SU-DHL-6 (cell line): Measurements from ENCODE around the gene MXD4.

Source experiments
- H2AFZ ChIP-seq: fragments of 200-600 bp; sonication (generic); 2 replicates; pipeline ENCODE4 v1.6.1; 2014; ENCODE audit warnings: low read depth, mild to moderate bottlenecking, moderate library complexity, mixed read lengths, antibody characterized with exemption, low read length; ENCODE audit not compliant: severe bottlenecking
- H3F3A ChIP-seq: fragments of 200-600 bp; shearing (Covaris generic); 2 replicates; pipeline ENCODE4 v1.6.0; 2016; ENCODE audit warnings: antibody characterized with exemption, mild to moderate bottlenecking; ENCODE audit not compliant: insufficient read depth
- H3K27ac ChIP-seq: fragments of 200-600 bp; sonication (generic); 2 replicates; pipeline ENCODE4 v1.5.1; 2016; ENCODE audit warnings: low read depth, mild to moderate bottlenecking, low read length, moderate library complexity, mixed read lengths
- H3K27me3 ChIP-seq: fragments of 200-600 bp; sonication (generic), shearing (Covaris generic); 2 replicates; pipeline ENCODE4 v1.6.0; 2014; ENCODE audit warnings: mild to moderate bottlenecking, low read length
- H3K36me3 ChIP-seq: fragments of 200-600 bp; sonication (generic); 2 replicates; pipeline ENCODE4 v1.6.1; 2014; ENCODE audit warnings: mild to moderate bottlenecking, low read length, mixed read lengths
- H3K4me2 ChIP-seq: fragments of 300-600, 200-600 bp; shearing (Covaris generic), sonication (generic); 2 replicates; pipeline ENCODE4 v1.6.0; 2014; ENCODE audit warnings: low read length, low read depth, mild to moderate bottlenecking; ENCODE audit not compliant: poor library complexity, severe bottlenecking
- H3K4me3 ChIP-seq: fragments of 200-600 bp; sonication (generic); 2 replicates; pipeline ENCODE4 v1.5.1; 2014; ENCODE audit warnings: antibody characterized with exemption, low read length, mild to moderate bottlenecking, mixed read lengths; ENCODE audit not compliant: insufficient read depth, poor library complexity, severe bottlenecking
- H3K79me2 ChIP-seq: fragments of 200-600 bp; sonication (generic); 2 replicates; pipeline ENCODE4 v1.6.1; 2014; ENCODE audit warnings: mild to moderate bottlenecking, low read length, moderate library complexity; ENCODE audit not compliant: insufficient read depth
- H3K9ac ChIP-seq: fragments of 200-600 bp; sonication (generic); 2 replicates; pipeline ENCODE4 v1.7.0; 2014; ENCODE audit warnings: mild to moderate bottlenecking, low read length
- H3K9me2 ChIP-seq: fragments of 200-600 bp; sonication (generic); replicated peaks from 2 replicates; pipeline ENCODE4 v1.6.1; 2014; ENCODE audit warnings: low read length; ENCODE audit not compliant: insufficient read depth
- H3K9me3 ChIP-seq: fragments of 200-600 bp; sonication (generic); 2 replicates; pipeline ENCODE4 v1.6.1; 2014; ENCODE audit warnings: low read length, mixed read lengths; ENCODE audit not compliant: insufficient read depth
- H4K20me1 ChIP-seq: fragments of 200-600 bp; sonication (generic); 2 replicates; pipeline ENCODE4 v1.6.1; 2014; ENCODE audit warnings: low read depth, mild to moderate bottlenecking, antibody characterized with exemption, low read length, moderate library complexity, mixed read lengths
- CTCF ChIP-seq: fragments of 200-600 bp; sonication (generic); IDR thresholded peaks from one replicate; pipeline ENCODE4 v1.5.1; 2017; ENCODE audit warnings: antibody characterized with exemption, mild to moderate bottlenecking, low read length, moderate library complexity; ENCODE audit not compliant: insufficient read depth, poor library complexity, severe bottlenecking
- EZH2phosphoT487 ChIP-seq: fragments of 200-600 bp; sonication (generic), shearing (Covaris generic); conservative IDR thresholded peaks from 2 replicates; pipeline ENCODE4 v1.6.1; 2018; ENCODE audit warnings: mild to moderate bottlenecking, antibody characterized with exemption, low read length, moderate library complexity, mixed read lengths

MXD4 gene

GRCh38 chr4:2264481-2265041 is 2.7 kb upstream of the MXD4 start:
- Histone ChIP-seq H4K20me1 (no peaks in the 10 kb centered on the region), H2AFZ (no peak overlapping the region), H3K9me2 (no peaks in the 10 kb centered on the region), H3K27ac (no peak overlapping the region), H3K36me3 (no peaks in the 10 kb centered on the region), H3K27me3 (no peaks in the 10 kb centered on the region), H3K9ac (no peak overlapping the region), H3K9me3 (no peaks in the 10 kb centered on the region), H3K79me2 (no peaks in the 10 kb centered on the region), H3F3A (no peaks in the 10 kb centered on the region), H3K4me2 (no peak overlapping the region), H3K4me3 (no peak overlapping the region)
- TF ChIP-seq EZH2phosphoT487 (no peak), CTCF (no peak)

GRCh38 chr4:2263926-2264321 is 2.0 kb upstream of the MXD4 start:
- no peaks in the 10 kb centered on the region for H3F3A ChIP-seq
- H3K9ac ChIP-seq = no peak overlapping the region
- no peak overlapping the region for H3K27ac ChIP-seq
- no peak for TF ChIP-seq CTCF
- TF ChIP-seq EZH2phosphoT487 = no peak
- H3K27me3 ChIP-seq = no peaks in the 10 kb centered on the region
- no peak overlapping the region for H2AFZ ChIP-seq
- no peaks in the 10 kb centered on the region for H3K79me2 ChIP-seq
- no peaks in the 10 kb centered on the region for H4K20me1 ChIP-seq
- H3K4me2 ChIP-seq = no peak overlapping the region
- H3K4me3 ChIP-seq = no peak overlapping the region
- no peaks in the 10 kb centered on the region for H3K36me3 ChIP-seq
- H3K9me2 ChIP-seq = no peaks in the 10 kb centered on the region
- no peaks in the 10 kb centered on the region for H3K9me3 ChIP-seq

GRCh38 chr4:2262944-2263250 is 988 bp upstream of the MXD4 start:
- Histone ChIP-seq H3K9me3 (no peaks in the 10 kb centered on the region), H3K9ac (peak overlapping the region; percentile 84), H3K4me2 (peak overlapping the region; percentile 80), H2AFZ (peak overlapping the region; percentile 96), H3K27ac (no peak overlapping the region; the same call in 1 of the 2 replicates), H3K79me2 (no peaks in the 10 kb centered on the region), H3K9me2 (no peaks in the 10 kb centered on the region), H3K27me3 (no peaks in the 10 kb centered on the region), H4K20me1 (no peaks in the 10 kb centered on the region), H3F3A (no peaks in the 10 kb centered on the region), H3K36me3 (no peaks in the 10 kb centered on the region), H3K4me3 (peak overlapping the region; percentile 75)
- TF ChIP-seq CTCF = no peak
- no peak for TF ChIP-seq EZH2phosphoT487
